ENCODE measurements around the gene PTBP1. TPM values are rescaled to one million over a fixed set of nuclear protein-coding genes. Genes with fewer than 3 reads are reported as not detected.

PTBP1 gene
- total and polyA plus RNA-seq, 2 donors (not counting 3 experiments of a cell fraction or from before 2014, with no cell fraction given): 382 to 623 TPM

DNA sequence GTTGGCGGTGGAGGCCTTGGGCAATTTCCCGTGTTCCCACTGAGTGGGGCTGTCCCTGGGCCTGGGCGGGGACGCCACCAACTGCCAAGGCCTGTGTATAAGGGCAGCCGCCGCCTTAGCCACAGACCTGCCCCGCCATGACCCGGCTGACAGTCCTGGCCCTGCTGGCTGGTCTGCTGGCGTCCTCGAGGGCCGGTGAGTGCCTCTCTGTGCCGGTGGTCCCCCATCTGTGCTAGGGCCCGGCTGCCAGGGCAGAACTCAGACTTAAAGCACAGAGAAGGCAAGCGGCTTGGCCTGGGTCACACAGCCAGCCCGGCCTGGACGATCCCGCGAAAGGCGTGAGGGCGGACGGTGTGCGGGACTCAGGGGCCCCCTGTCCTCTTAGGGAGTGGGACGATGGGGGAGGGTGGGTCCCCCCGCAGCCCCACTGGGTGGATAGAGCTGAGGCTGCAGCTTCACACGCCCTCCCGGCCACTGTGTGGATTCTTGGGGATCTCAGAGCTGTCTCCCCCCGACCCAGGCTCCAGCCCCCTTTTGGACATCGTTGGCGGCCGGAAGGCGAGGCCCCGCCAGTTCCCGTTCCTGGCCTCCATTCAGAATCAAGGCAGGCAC lies 30.6 kb downstream of the PTBP1 start, which contains the start of gene AZU1:
Gene AZU1, plus strand, starts transcription at position 128 of the 612 bp plus-strand sequence. Its CDS starts 10 bp downstream, at position 138.
- Histone ChIP-seq H4K20me1 (replicated peaks; ENCODE audit: control insufficient read depth, extremely low read depth, insufficient read depth, low read length) (no peaks in the 10 kb centered on the region), H3K9ac (replicated peaks; ENCODE audit: extremely low read depth, insufficient read depth, low read length) (no peak within 1 kb of the TSS), H3K36me3 (ENCODE audit: control insufficient read depth in 2 of 2, extremely low read depth in 1 of 2, insufficient read depth in 2 of 2, low read length in 2 of 2) (no peaks in the 10 kb centered on the region), H3K9me3 (replicated peaks; ENCODE audit: control insufficient read depth, insufficient read depth, low read length) (no peaks in the 10 kb centered on the region), H3K79me2 (ENCODE audit: control insufficient read depth, insufficient read depth, low read length) (no peaks in the 10 kb centered on the region), H3K4me2 (ENCODE audit: insufficient read depth, low read length) (no peak within 1 kb of the TSS), H2AFZ (ENCODE audit: low read depth, low read length) (no peak within 1 kb of the TSS), H3K27me3 (ENCODE audit: control insufficient read depth in 2 of 2, insufficient read depth in 2 of 2, low read length in 2 of 2) (no peaks in the 10 kb centered on the region), H3K9me1 (replicated peaks; ENCODE audit: control insufficient read depth, extremely low read depth, insufficient read depth, low read length) (no peaks in the 10 kb centered on the region), H3K4me1 (ENCODE audit: control insufficient read depth, extremely low read depth, insufficient read depth, low read length) (no peaks in the 10 kb centered on the region), H3K4me3 (replicated peaks in 1 of 3; ENCODE audit: insufficient read depth in 1 of 3, low read depth in 1 of 3, low read length in 3 of 3) (no peak within 1 kb of the TSS), H3K27ac (ENCODE audit: insufficient read depth, low read depth, low read length) (no peak within 1 kb of the TSS)
- FAIRE-seq (no peak), DNase-seq (ENCODE audit: low read depth, low spot score) (no peak)
- no peak for TF ChIP-seq POLR2AphosphoS5 (IDR thresholded peaks at IDR 0.05; ENCODE audit: insufficient read depth, low read depth, low read length)
- no peak for TF ChIP-seq FOS (IDR thresholded peaks at IDR 0.05; ENCODE audit: borderline replicate concordance, insufficient read depth, low read length)
- no peak for TF ChIP-seq EZH2 (IDR thresholded peaks at IDR 0.05; ENCODE audit: borderline replicate concordance, low read depth, low read length, severe bottlenecking)
- TF ChIP-seq MYC (IDR thresholded peaks at IDR 0.05; ENCODE audit: low read depth, low read length): no peak
- TF ChIP-seq POLR2A (IDR thresholded peaks at IDR 0.05; ENCODE audit: low read depth, low read length): no peak
- TF ChIP-seq, protein P1, sequence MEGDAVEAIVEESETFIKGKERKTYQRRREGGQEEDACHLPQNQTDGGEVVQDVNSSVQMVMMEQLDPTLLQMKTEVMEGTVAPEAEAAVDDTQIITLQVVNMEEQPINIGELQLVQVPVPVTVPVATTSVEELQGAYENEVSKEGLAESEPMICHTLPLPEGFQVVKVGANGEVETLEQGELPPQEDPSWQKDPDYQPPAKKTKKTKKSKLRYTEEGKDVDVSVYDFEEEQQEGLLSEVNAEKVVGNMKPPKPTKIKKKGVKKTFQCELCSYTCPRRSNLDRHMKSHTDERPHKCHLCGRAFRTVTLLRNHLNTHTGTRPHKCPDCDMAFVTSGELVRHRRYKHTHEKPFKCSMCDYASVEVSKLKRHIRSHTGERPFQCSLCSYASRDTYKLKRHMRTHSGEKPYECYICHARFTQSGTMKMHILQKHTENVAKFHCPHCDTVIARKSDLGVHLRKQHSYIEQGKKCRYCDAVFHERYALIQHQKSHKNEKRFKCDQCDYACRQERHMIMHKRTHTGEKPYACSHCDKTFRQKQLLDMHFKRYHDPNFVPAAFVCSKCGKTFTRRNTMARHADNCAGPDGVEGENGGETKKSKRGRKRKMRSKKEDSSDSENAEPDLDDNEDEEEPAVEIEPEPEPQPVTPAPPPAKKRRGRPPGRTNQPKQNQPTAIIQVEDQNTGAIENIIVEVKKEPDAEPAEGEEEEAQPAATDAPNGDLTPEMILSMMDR (IDR thresholded peaks at IDR 0.05; ENCODE audit: extremely low read depth in 1 of 2, insufficient read depth in 1 of 2, low read depth in 1 of 2, low read length in 2 of 2): no peak
- TF ChIP-seq JUN (IDR thresholded peaks at IDR 0.05; ENCODE audit: borderline replicate concordance, insufficient read depth, insufficient read length, low read depth): no peak
- no peak for TF ChIP-seq GATA2 (IDR thresholded peaks at IDR 0.05; ENCODE audit: insufficient read depth, insufficient read length, low read depth, low read length)
- TF ChIP-seq, protein P2, sequence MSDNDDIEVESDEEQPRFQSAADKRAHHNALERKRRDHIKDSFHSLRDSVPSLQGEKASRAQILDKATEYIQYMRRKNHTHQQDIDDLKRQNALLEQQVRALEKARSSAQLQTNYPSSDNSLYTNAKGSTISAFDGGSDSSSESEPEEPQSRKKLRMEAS (IDR thresholded peaks at IDR 0.05; ENCODE audit: insufficient read depth, insufficient read length): no peak
- intact Hi-C loops (cut with micrococcal nuclease): no loop called here
- dilution Hi-C loops (cut with MboI; ENCODE audit: extremely low pct_ligation_motif_present, low sequenced_read_pairs): no loop called here
- POLR2A ChIA-PET: no interaction called here
- BruUV-seq (replicated peaks): no TSS peak
- CTCF ChIA-PET: interaction anchor here (0.6 kb wide), 1 partner anchor 33 kb away, joined by 5 read pairs; no protein-coding TSS in a partner anchor

Data from endothelial cell of umbilical vein (primary cell).